Activated B cell treated with CpG ODN at 0.5 μM for 24 hours (primary cell): ENCODE measurements around the gene FAM227A. TPM values are rescaled to one million over a fixed set of nuclear protein-coding genes. Genes with fewer than 3 reads are reported as not detected.

Experiments
- ATAC-seq: fragments of 200-7000 bp; cut with Tn5 transposase; one replicate; pipeline ENCODE4 v1.10.0; 2021; ENCODE audit warnings: low read depth, mild to moderate bottlenecking, moderate library complexity
- CTCF ChIA-PET: fragments of 350-600 bp; sonication (Branson Sonifier 250); formaldehyde crosslinking; loops from one replicate; lab custom pipeline; 2021; ENCODE audit warnings: antibody characterized with exemption; lab: Charles Lee
- POLR2A ChIA-PET: fragments of 350-600 bp; sonication (Branson Sonifier 250); formaldehyde crosslinking; loops from one replicate; lab custom pipeline; 2021; ENCODE audit warnings: antibody characterized with exemption; lab: Charles Lee
- DNase-seq: peaks from one replicate; pipeline ENCODE4 v3.0.0; 2022
- H3K27ac Mint-ChIP-seq: one replicate; pipeline ENCODE4 v1.8.0; 2020; ENCODE audit warnings: mixed read lengths
- H3K27me3 Mint-ChIP-seq: one replicate; pipeline ENCODE4 v1.8.0; 2021; ENCODE audit warnings: mixed read lengths
- H3K36me3 Mint-ChIP-seq: one replicate; pipeline ENCODE4 v1.8.0; 2021; ENCODE audit warnings: low read depth, mixed read lengths
- H3K4me1 Mint-ChIP-seq: one replicate; pipeline ENCODE4 v1.8.0; 2021; ENCODE audit warnings: mixed read lengths
- H3K4me3 Mint-ChIP-seq: one replicate; pipeline ENCODE4 v1.8.0; 2020; ENCODE audit warnings: mild to moderate bottlenecking, mixed read lengths
- H3K9me3 Mint-ChIP-seq: one replicate; pipeline ENCODE4 v1.8.0; 2020; ENCODE audit warnings: mixed read lengths
- intact Hi-C: fragments of 100-400 bp; cut with micrococcal nuclease; formaldehyde crosslinking; loops from one replicate; pipeline ENCODE4 v1.15.1; 2024
- total RNA-seq: library from RNA; stranded (reverse); gene quantifications from 2 replicates; pipeline ENCODE4 v1.2.3, GENCODE V29; 2022
- TF ChIP-seq, protein P1 (sequence below): fragments of 200-600 bp; IDR thresholded peaks from one replicate; pipeline ENCODE4 v1.8.0; 2022; ENCODE audit warnings: antibody characterized with exemption, mild to moderate bottlenecking

The FAM227A gene
- total RNA-seq, 1 donor from 2014 or later = 0.20 TPM

DNA sequence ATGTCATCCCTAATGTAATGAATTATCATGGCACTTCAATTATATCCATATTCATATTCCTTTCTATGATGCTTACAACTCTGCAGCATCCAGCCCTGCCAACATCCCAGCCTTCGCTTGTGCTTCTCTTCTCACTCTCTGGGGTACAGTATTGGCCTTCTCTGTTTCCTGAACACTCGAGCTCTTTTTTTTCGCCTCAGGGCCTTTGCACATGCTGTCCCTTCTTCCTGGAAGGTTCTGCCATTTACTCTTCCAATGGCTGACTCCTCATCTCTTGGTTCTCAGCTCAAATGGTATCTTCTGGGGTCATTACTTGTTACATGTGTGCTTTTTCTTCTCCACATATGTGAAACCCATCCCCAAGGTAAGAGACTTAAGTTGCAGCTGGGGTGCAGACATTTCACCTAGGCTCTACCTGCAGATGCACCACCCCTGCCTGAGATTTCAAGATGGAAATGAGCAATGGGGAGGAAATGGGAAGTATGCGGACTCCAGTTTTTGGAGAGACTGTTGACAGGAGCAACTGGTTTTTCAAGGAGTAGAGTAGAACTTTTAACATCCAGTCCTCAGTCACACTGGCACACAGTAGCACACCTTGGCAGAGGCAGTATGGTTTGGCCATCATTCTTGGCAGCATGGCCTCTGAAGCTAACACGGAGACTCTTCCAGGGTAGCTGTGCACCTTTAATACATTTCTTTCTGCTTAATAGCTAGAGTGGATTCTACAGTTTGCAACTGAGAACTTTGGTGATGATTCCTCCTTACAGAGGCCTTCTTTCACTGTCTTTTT, 43.8 kb downstream of the FAM227A start:
- Mint-ChIP-seq H3K4me3 (no peak overlapping the region), H3K36me3 (no peaks in the 10 kb centered on the region), H3K4me1 (no peaks in the 10 kb centered on the region), H3K27ac (no peak overlapping the region), H3K9me3 (no peaks in the 10 kb centered on the region), H3K27me3 (peaks cover 23% of the 10 kb centered on the region)
- POLR2A ChIA-PET = no interaction called here
- ATAC-seq = no peak
- CTCF ChIA-PET = no interaction called here
- intact Hi-C loops = no loop called here
- no peak for DNase-seq
- TF ChIP-seq, protein P1, sequence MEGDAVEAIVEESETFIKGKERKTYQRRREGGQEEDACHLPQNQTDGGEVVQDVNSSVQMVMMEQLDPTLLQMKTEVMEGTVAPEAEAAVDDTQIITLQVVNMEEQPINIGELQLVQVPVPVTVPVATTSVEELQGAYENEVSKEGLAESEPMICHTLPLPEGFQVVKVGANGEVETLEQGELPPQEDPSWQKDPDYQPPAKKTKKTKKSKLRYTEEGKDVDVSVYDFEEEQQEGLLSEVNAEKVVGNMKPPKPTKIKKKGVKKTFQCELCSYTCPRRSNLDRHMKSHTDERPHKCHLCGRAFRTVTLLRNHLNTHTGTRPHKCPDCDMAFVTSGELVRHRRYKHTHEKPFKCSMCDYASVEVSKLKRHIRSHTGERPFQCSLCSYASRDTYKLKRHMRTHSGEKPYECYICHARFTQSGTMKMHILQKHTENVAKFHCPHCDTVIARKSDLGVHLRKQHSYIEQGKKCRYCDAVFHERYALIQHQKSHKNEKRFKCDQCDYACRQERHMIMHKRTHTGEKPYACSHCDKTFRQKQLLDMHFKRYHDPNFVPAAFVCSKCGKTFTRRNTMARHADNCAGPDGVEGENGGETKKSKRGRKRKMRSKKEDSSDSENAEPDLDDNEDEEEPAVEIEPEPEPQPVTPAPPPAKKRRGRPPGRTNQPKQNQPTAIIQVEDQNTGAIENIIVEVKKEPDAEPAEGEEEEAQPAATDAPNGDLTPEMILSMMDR = no peak

DNA sequence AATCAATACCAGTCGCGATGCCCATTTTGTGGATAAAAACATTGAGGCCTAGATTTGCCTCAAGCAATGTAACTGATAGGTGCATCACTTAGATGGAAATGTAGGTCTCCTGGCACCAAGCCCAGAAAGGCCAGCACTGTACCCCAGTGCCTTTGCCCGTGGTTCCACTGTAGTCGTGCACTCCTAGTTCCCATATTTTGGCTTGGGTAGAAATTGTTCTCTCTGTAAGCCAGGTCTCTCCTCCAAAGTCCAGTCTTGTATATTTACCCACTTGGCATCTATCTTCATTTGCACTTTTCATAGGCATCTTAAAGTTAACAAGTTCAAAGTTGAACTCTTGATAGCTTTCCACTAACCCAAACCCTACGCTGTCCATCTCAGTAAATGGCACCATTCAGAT, 44.6 kb downstream of the FAM227A start:
- POLR2A ChIA-PET = no interaction called here
- CTCF ChIA-PET = no interaction called here

DNA sequence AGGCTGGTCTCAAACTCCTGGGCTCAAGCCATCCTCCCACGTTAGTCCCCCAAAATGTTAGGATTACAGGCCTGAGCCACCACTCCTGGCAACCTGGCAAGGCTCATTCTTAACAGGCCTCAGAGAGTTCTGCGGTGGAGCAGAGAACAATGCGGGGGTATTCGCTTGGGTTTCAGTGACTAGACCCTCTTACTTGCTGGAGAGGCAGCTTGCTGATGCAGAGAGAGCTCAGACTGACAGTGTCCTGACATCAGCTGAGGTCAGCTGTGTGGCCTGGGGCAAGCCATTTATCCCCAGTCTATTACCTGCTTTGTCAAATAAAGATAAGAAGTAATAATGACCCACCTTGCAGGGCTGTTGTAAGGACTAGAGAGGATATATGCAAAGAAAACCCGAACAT, 46.0 kb downstream of the FAM227A start:
- TF ChIP-seq, protein P1 = no peak
- DNase-seq (no peak), ATAC-seq (no peak)
- H3K27ac Mint-ChIP-seq = no peak overlapping the region
- POLR2A ChIA-PET = no interaction called here
- H3K9me3 Mint-ChIP-seq = no peaks in the 10 kb centered on the region
- H3K4me1 Mint-ChIP-seq = no peaks in the 10 kb centered on the region
- intact Hi-C loops = no loop called here
- H3K4me3 Mint-ChIP-seq = no peak overlapping the region
- H3K27me3 Mint-ChIP-seq = peaks cover 14% of the 10 kb centered on the region
- CTCF ChIA-PET = no interaction called here
- H3K36me3 Mint-ChIP-seq = no peaks in the 10 kb centered on the region

More for the DNA sequence above, 44.6 kb downstream of the FAM227A start:
- DNase-seq (no peak), ATAC-seq (no peak)
- TF ChIP-seq, protein P1 = no peak
- no peak overlapping the region for H3K4me3 Mint-ChIP-seq
- H3K9me3 Mint-ChIP-seq = no peaks in the 10 kb centered on the region
- intact Hi-C loops = no loop called here
- H3K27ac Mint-ChIP-seq = no peak overlapping the region
- no peaks in the 10 kb centered on the region for H3K4me1 Mint-ChIP-seq
- H3K27me3 Mint-ChIP-seq = peaks cover 21% of the 10 kb centered on the region
- no peaks in the 10 kb centered on the region for H3K36me3 Mint-ChIP-seq

DNA sequence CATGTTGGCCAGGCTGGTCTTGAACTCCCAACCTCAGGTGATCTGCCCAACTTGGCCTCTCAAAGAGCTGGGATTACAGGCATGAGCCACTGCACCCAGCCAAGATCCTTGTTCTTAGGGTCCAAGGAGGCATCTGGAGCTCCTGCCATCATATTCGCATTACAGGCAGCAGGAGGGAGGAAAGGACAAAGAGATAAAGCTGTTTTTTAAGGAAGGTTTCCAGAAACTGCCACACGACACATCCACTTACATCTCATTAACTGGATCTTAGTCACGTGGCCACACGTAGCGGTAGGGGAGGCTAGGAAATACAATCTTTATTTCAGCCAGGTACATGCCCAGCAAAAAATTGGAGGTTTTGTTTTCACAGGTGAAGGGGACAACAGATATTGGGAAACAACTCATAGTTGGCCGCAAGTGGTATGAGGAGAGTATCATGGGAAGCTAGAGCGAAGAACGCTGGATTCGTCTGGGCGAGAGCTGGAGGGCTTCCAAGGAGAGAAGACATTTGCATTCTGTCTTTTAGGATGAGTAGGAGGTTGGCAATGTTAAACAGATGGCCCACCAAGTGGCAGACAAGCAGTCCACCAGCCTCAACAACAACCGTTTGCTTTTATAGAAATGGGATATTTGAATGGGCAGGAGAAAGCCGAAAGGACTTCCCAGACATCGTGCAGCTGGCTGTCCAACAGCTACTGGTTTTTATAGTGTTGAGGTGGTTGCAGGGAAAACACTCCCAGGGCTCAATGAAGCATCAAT, 47.0 kb downstream of the FAM227A start:
- CTCF ChIA-PET = no interaction called here
- no peak overlapping the region for H3K27ac Mint-ChIP-seq
- peaks cover 12% of the 10 kb centered on the region for H3K27me3 Mint-ChIP-seq

DNA sequence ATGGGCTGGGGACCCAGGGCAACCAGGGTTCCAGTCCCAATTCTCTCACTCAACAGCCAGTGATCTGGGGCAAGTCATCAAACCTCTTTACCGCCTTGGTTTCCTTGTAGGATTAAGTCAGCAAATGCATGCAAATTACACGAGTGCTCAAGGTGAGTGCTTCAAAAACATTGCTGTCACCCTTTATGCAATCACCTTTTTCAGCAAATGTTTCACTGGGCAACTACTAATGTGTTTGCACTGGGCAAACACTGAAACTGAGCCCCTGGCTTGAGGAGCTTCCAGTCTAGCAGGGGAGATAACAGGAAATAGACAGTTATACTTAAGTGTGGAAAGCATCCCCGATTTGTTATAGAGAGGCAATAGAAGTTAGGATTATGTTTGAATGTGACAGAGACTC, 48.5 kb downstream of the FAM227A start:
- H3K9me3 Mint-ChIP-seq = no peaks in the 10 kb centered on the region
- TF ChIP-seq, protein P1 = no peak
- H3K27ac Mint-ChIP-seq = no peak overlapping the region
- H3K36me3 Mint-ChIP-seq = no peaks in the 10 kb centered on the region
- ChIA-PET CTCF (no interaction called here), POLR2A (no interaction called here)
- no peaks in the 10 kb centered on the region for H3K4me1 Mint-ChIP-seq
- no peak overlapping the region for H3K4me3 Mint-ChIP-seq
- no peak for ATAC-seq
- peaks cover 12% of the 10 kb centered on the region for H3K27me3 Mint-ChIP-seq
- no peak for DNase-seq
- intact Hi-C loops = no loop called here

More for the DNA sequence above, 47.0 kb downstream of the FAM227A start:
- no peaks in the 10 kb centered on the region for H3K36me3 Mint-ChIP-seq
- H3K9me3 Mint-ChIP-seq = no peaks in the 10 kb centered on the region
- POLR2A ChIA-PET = no interaction called here
- TF ChIP-seq, protein P1 = no peak
- DNase-seq = no peak
- no peaks in the 10 kb centered on the region for H3K4me1 Mint-ChIP-seq
- intact Hi-C loops = no loop called here
- no peak overlapping the region for H3K4me3 Mint-ChIP-seq
- no peak for ATAC-seq
